Measurements from ENCODE around the gene PPP5C.
"Not testable (repeated sequence)": the region's sequence is repeated elsewhere in the genome, so short reads cannot be mapped to it uniquely, and the experiment has no call there.

PPP5C gene, protein sequence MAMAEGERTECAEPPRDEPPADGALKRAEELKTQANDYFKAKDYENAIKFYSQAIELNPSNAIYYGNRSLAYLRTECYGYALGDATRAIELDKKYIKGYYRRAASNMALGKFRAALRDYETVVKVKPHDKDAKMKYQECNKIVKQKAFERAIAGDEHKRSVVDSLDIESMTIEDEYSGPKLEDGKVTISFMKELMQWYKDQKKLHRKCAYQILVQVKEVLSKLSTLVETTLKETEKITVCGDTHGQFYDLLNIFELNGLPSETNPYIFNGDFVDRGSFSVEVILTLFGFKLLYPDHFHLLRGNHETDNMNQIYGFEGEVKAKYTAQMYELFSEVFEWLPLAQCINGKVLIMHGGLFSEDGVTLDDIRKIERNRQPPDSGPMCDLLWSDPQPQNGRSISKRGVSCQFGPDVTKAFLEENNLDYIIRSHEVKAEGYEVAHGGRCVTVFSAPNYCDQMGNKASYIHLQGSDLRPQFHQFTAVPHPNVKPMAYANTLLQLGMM

DNA sequence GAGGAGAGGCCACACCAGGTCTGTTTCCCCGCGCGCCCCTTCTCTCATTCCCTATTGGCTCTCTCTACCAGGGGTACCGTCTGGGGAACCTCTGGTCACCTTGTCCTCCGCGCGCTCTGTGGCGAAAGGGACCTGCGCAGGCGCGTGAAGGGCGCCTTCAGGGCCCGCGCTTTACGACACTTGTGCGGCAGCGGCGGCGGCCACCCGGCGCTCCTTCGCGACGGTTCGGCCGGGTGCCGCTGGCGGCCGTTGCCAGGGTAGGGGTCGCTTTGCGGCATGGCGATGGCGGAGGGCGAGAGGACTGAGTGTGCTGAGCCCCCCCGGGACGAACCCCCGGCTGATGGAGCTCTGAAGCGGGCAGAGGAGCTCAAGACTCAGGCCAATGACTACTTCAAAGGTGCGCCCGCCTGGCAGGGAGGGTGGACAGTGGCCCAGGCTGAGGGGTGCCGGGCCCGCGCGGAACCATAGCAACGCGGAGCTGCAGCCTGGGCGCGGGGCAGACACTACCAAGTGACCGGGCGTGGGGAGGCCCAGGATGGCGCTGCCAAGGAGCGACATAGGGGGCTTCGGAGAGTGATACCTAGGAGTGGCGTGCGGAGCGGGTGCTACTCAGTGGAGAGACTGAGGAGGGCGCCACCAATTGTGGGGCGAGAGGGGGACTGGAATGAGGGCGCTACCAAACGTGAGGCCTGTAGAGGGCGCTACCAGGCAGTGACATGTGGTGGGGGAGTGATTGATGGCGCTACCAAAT, at the start of gene PPP5C:
Gene PPP5C (plus strand): TSS at position 267 of the 751 bp plus-strand sequence. CDS start 10 bp downstream, at position 277.
- DNase-seq (ENCODE audit: low read depth), result peak; percentile 96

DNA sequence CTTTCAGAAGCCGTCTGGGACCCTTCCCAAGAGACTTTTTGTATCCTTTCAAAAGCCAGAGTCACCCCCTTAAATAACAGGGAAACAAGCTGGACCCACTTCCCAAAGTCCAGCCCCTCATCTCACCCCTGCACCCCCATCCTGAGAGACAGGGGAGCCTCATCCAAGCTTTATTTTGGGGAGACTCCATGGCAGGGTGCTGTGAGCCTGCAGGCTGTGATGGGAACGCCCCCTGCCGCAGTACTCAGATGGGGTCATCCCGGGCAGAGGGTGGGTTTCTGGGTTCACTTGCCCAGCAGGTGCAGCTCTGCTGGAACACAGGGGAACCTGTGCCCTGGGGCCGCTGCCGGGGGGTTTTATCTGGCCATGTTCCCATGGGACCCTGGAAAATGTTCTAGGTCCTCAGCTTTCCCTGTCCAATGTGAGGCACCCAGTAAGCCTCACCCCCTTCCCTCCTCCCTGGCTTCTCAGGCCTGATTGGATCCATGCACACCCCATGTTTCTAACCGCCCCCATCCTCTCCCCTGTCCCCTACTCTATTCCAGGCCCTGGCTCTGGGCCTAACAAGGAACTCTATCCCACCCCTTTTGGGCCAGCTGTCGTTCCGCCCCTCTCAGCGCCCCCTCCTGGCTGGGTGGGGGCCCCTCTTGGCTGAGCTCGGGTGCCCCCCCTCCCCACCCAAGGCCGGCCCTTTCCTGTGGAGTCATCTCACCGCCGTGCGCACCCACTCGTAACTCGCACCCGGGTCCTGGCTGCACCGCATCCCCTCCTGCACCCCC, 49.0 kb upstream of the PPP5C start:
- DNase-seq (ENCODE audit: low read depth), result no peak

DNA sequence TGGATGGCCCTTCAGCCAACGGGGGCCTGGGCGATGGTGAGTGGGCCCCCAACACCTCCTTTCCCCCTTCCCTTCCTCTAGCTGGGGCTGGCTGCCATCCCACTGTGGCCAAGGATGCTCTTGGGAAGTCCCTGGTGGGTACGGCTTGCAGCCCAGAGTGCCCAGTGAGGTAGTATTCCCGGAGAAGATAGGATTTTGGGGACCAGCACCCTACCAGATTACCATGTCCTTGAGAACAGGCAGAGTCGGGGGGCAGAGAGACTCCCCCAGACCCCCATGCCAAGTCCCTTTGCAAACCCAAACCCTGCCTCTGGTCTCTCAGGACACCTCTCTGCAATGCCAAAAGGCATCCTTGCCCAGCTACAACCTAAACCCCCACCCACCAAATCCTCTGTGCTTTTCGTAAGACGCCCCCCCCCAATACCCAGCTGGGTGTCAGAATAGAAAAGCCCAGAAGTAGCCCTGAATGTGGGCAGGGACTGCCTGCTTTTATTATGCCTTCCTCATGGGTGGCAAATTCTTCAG, 48.3 kb upstream of the PPP5C start:
- no peak for DNase-seq (ENCODE audit: low read depth)

DNA sequence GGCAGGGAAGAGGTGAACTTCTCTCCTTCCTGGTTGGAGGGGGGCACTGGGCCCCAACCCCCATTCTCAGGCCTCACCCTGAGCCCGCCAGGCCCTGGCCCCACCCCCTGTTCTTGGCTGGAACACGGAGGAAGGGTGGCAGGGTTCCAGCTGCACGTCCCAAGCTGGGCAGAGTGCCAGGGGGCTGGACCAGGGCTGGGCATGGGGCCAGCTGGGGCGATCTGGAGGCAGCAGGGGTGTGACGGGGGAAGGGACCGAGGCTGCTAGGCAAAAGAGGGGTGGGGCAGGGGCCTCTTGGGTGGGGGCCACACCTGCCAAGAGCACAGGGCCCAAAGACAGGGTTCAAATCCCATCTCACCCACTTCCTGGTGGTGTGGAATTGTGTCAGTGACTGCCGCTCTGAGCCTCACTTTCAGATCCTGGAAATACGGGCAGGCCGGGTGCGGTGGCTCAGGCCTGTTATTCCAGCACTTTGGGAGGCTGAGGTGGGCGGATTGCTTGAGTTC, 47.8 kb upstream of the PPP5C start:
- DNase-seq (ENCODE audit: low read depth), result peak; percentile 74

DNA sequence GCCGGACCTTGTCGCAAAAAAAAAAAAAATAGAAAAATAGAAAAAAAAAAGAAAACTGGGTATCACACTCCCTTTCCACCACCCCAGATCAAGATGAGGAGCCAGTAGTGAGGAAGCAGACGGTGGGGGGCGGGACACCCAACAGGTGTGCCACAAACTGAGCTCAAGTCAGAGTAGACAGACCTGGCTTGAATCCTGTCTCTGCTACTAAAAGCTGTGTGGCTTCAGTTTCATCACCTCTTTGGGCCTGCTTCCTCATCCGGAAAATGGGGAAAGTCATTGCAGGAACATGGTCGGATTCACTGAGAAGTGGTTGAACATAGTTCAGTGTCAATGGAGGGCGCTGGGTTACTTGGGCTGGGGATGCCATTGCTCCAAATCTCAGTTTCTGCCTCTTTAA, 47.2 kb upstream of the PPP5C start:
- no peak for DNase-seq (ENCODE audit: low read depth)

DNA sequence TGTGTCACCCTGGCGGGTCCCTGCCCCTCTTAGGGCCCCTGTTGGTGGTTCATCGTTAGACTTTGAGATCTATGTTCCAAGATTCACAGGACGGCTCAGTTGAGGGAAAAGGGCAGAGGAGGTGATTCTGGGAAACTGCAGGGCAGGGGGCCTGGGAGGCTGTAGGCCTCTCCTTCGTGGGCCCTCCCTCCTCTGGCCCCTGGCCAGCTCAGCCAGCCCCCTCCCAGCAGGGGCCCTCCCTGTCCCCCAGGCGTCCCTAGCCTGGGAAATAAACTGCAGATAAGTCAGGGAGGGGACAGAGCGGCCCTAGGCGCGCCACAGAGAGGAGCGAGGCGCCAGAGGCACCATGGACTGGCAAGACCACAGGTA, 43.6 kb upstream of the PPP5C start:
- peak; percentile 44 for DNase-seq (ENCODE audit: low read depth)

DNA sequence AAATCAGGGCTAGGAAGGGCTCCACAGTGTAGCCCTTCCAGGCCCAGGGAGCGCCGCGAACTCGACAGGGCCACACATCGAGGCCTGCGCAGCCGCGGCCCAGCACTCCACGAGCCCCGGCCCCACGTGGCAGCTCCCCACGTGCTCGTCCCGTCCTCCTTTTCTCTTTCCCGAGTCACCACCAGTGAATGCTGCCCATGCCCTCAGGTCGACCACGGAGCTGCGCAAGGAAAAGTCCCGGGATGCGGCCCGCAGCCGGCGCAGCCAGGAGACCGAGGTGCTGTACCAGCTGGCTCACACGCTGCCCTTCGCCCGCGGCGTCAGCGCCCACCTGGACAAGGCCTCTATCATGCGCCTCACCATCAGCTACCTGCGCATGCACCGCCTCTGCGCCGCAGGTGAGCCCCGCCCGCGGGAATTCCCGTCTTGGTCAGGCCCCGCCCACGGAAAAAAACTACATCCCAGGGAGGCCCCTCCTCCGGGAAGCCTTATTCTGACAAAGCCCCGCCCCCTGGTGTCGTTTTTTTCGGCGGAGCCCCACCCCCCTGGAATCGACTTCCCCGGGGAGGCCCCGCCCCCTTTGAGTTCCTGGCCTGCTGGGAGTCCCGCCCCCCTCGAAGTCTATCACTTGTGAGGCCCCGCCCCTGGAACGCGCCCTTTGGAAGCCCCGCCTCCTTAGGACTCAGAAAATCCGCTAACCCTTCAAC, 43.0 kb upstream of the PPP5C start:
- peak; percentile 81 for DNase-seq (ENCODE audit: low read depth)

DNA sequence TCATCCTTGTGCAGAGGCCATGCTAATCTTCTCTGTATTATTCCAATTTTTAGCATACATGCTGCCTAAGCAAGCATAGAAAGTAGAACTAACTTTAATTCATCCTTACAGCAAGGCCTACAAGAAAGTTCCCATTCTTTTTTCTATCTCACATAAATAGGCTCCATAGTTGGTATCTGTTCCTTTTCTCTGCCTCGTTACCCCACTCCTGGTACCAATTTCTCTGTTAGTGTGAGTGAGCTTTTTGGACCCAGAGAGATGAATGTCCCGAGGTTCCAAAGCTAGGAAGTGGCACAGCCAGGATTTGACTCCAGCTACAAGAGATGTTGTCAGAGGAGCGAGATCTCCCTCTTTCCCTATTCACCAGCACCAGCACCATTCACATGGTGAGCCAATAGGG, 40.4 kb upstream of the PPP5C start:
- DNase-seq (ENCODE audit: low read depth), result no peak

DNA sequence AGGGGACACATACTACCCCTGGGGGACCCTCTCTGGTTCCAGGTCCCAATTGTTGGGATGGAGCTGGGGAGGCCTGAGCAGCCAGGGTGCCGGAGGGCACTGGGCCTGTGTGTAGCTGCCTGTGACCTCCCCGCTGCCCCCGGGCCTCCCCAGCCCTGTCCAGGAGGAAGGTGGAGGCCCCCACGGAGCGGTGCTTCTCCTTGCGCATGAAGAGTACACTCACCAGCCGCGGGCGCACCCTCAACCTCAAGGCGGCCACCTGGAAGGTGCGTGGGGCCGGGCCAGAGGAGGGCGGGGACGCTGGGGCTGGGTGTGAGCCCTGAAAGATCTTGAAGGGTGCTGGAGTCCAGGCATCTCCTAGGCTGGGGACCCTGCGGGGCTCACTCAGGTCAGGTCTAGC, 38.4 kb upstream of the PPP5C start:
- no peak for DNase-seq (ENCODE audit: low read depth)

DNA sequence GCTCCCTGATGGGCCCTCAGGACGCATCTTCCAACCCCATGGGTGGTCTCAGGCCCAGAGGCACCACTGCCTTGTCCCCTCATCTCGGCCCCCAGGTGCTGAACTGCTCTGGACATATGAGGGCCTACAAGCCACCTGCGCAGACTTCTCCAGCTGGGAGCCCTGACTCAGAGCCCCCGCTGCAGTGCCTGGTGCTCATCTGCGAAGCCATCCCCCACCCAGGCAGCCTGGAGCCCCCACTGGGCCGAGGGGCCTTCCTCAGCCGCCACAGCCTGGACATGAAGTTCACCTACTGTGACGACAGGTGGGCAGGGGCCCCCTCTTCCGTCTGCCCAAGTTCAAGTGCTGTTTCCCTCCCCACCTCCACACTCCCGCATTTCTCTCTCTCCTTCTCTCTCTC, 37.8 kb upstream of the PPP5C start:
- DNase-seq (ENCODE audit: low read depth), result no peak

DNA sequence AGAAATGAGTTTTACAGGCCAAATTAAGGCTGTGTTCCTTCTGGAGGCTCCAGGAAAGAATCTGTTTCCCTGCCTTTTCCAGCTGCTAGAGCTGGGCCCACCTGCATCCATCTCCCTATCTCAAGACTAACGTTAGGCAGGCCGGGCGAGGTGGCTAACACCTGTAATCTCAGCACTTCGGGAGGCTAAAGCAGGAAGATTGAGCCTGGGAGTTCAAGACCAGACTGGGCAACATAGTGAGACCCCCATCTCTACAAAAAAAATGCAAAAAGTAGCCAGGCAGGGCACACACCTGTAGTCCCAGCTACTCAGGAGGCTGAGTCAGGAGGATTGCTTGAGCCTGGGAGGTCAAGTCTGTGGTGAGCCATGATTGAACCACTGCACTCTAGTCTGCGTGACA, 35.4 kb upstream of the PPP5C start:
- no peak for DNase-seq (ENCODE audit: low read depth)

DNA sequence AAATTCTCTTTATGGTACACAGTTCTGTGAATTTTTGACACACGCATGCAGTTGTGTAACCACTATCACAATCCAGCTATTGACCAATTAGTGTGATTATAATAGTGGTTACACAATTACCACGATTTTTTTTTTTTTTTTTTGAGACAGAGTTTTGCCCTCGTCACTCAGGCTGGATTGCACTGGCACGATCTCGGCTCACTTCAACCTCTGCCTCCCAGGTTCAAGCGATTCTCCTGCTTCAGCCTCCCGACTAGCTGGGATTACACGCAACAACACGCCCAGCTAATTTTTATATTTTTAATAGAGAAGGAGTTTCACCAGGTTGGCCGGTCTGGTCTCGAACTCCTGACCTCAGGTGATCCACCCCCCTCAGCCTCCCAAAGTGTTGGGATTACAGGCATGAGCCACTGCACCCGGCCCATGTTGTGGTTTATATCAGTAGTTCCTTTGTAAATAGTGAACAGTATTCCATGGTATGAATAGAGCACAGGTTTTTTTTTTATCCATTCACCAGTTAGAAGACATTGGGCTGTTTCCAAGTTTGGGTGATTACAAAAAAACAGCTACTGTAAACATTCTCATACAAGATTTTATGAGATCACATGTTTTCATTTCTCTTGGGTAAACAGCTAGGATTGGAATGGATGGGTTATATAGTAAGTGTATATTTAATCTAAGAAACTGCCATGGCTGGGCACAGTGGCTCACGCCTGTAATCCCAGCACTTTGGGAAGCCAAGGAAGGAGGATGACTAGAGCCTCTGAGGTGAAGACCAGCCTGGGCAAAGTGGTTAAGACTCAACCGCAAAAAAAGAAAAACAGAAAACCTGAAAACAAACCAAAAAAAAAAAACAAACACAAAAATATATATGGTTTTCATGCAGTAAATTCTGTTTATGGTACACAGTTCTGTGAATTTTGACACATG, 33.1 kb upstream of the PPP5C start:
- not testable (repeated sequence) for DNase-seq (ENCODE audit: low read depth)

DNA sequence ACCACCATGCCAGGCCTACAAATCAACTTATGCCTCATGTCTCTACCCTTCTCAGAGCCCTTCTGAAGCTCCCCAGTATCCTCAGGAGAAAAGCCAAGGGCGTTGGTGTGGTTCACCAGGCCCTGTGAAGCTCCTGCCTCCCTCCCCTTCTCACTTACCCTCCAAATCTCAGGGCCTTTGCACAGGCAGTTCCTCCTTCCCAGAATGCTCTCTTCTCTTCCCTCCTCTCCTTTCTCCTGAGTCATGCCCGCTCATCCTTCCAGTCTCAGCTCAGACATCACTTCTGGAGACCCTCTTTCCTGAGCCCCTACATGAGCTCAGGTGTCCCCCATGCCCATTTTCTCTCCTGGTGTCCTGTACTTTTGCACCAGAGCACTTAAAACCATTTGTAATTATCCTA, 29.5 kb upstream of the PPP5C start:
- no peak for DNase-seq (ENCODE audit: low read depth)

DNA sequence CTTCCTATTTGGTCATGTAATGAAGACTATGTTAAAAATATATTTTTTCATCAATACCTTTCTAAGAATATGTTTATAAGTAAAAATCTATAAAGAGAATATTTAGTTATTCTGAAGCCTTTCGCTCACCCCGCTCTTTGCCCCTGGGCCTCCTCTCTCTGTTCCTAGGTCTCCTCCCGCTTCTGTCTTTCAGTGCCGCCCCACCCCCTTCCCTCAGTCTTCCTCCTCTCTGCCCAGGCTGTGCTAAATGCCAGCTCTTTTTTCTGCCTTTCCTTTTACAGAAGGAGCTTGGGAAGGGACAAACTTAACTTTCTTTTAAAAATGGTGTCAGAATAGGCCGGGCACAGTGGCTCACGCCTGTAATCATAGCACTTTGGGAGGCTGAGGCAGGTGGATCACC, 27.3 kb upstream of the PPP5C start:
- no peak for DNase-seq (ENCODE audit: low read depth)

DNA sequence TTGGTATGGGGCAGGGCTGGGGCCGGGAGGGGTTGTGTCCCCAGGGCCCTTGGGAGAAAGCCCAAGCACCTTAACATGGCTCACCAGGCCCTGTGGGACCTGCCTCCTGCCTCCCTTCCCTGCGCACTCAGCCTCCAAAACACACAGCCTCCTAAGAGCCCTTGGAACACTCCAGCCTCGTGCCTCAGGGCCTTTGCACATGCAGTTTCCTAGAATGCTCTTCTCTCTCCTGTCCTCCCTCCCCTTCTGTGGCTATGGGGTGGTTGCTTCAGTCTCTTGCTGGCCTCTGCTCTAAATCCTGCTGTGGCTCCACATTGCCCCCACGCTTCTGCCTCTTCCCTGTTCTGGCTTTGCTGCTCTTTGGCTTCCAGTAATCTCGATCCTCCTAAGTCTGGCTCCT, 26.3 kb upstream of the PPP5C start:
- no peak for DNase-seq (ENCODE audit: low read depth)

DNA sequence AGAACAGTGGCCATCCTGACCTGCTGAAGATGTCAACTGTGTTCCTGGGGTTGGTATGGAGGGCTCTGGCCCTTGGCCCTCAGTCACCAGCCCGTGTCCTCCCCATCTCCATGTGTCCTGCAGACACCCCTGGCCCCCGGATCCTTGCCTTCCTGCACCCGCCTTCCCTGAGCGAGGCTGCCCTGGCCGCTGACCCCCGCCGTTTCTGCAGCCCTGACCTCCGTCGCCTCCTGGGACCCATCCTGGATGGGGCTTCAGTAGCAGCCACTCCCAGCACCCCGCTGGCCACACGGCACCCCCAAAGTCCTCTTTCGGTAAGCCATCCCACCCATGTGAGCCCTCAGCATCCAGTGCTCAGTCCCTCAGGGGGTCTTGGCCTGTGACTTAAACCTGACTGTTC, 25.2 kb upstream of the PPP5C start:
- no peak for DNase-seq (ENCODE audit: low read depth)

DNA sequence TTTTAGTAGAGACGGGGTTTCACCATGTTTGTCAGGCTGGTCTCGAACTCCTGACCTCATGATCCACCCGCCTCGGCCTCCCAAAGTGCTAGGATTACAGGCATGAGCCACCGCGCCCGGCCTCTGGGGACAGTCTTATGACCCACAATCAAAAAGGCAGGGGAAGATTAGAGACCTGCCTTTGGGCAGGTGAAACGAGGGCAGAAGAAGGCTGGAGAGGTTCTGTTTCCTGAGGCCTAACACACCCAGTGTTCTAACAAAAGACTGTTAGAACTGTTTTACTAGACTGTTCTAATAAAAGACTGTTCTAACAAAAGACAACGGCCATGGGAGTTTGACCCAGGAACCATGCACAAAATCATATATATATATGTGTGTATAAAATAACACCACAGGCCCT, 23.7 kb upstream of the PPP5C start:
- not testable (repeated sequence) for DNase-seq (ENCODE audit: low read depth)

DNA sequence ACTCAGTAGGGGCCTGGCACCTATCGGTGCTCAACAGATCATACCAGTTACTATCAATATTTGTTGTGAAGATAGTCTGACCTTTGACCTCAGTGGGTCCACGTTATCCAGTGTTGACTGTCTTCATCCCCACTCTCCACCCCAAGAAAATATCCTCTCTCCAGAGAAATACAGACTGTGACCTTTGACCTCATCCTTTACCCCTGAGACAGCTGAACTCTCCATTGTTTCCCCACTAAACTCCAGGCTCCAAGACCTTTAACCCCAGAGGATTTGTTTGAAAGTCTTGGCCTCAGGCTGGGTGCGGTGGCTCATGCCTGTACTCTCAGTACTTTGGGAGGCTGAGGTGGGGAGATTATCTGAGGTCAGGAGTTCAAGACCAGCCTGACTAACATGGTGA, 22.6 kb upstream of the PPP5C start:
- DNase-seq (ENCODE audit: low read depth), result no peak

DNA sequence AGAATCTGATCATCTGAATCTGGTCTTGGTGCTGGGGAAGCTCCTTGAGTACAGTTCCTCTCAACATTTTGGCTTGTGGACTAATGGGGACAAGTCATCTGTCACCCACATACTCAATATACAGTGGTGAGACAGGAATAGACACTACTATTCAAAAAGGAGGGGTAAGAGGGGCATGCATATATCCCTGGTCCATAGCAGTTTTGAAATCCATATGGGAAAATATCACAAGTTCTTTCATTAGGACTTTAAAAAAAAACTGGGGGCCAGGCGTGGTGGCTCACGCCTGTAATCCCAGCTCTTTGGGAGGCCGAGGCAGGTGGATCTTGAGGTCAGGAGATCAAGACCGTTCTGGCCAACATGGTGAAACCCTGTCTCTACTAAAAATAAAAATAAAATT, 20.3 kb upstream of the PPP5C start:
- DNase-seq (ENCODE audit: low read depth), result no peak

DNA sequence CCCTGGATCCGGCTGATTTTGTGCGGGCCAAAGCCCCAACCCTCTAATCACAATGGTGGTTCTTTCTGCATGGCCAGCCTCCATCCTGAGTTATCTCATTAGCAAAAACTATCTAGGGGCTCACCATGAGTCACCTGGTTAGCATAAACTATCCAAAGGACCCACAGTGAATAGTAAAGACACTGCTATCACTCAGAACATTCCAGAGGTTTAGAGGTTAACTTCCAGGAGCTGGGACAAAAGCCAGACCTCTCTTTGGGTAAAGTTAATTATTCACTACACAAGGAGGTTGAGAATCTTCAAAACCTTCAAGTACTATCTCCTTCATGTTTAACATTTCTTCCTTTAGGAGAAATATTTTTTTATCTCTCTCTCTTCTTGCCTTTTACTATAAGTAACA, 18.8 kb upstream of the PPP5C start:
- DNase-seq (ENCODE audit: low read depth), result no peak
